GM18858 (cell line): ENCODE data around the gene ADH1A.
"Not testable (repeated sequence)": the region's sequence is repeated elsewhere in the genome, so short reads cannot be mapped to it uniquely, and the experiment has no call there.

Experiments used
- ATAC-seq: cut with Tn5 transposase; IDR thresholded peaks from one replicate; pipeline ENCODE4 v1.9.1; 2021; ENCODE audit not compliant: unreplicated experiment

Gene ADH1A

GRCh38 chr4:99282731-99283130, 8.1 kb downstream of the ADH1A start:
- no peak for ATAC-seq

GRCh38 chr4:99281261-99281660, 9.5 kb downstream of the ADH1A start:
- ATAC-seq: no peak

GRCh38 chr4:99276417-99276816, 14.4 kb downstream of the ADH1A start:
- ATAC-seq: no peak

- no peak for ATAC-seq
Observed at GRCh38 chr4:99275885-99276284, 14.9 kb downstream of the ADH1A start.

- ATAC-seq: no peak
Observed at GRCh38 chr4:99275050-99275449, 15.7 kb downstream of the ADH1A start.

GRCh38 chr4:99273704-99274103, 17.1 kb downstream of the ADH1A start:
- ATAC-seq: no peak

- no peak for ATAC-seq
Observed at GRCh38 chr4:99264927-99265326, 25.9 kb downstream of the ADH1A start.

- ATAC-seq: no peak
Observed at GRCh38 chr4:99252746-99253145, 38.0 kb downstream of the ADH1A start.

GRCh38 chr4:99248714-99249113, 42.1 kb downstream of the ADH1A start:
- no peak for ATAC-seq

GRCh38 chr4:99235955-99236354, 54.8 kb downstream of the ADH1A start:
- ATAC-seq: no peak

- no peak for ATAC-seq
Observed at GRCh38 chr4:99234331-99235010, 56.3 kb downstream of the ADH1A start.

- ATAC-seq: not testable (repeated sequence)
Observed at GRCh38 chr4:99233397-99233796, 57.4 kb downstream of the ADH1A start.

GRCh38 chr4:99228706-99229105, 62.1 kb downstream of the ADH1A start:
- not testable (repeated sequence) for ATAC-seq

GRCh38 chr4:99227646-99228045, 63.1 kb downstream of the ADH1A start:
- ATAC-seq: not testable (repeated sequence)
